RKO (cell line): Measurements from ENCODE around the gene CPAMD8.

ENCODE experiments used
- DNase-seq: peaks from one replicate; pipeline ENCODE4 v3.0.0-alpha.2; 2016; ENCODE audit warnings: low spot score

The CPAMD8 gene

GRCh38 chr19:16917401-16917800, 109.2 kb downstream of the CPAMD8 start:
- no peak for DNase-seq

- no peak for DNase-seq
Observed at GRCh38 chr19:16915734-16916133, 110.9 kb downstream of the CPAMD8 start.

GRCh38 chr19:16915135-16915534, 111.5 kb downstream of the CPAMD8 start:
- no peak for DNase-seq

GRCh38 chr19:16914421-16914820, 112.2 kb downstream of the CPAMD8 start:
- DNase-seq: no peak

- DNase-seq: no peak
Observed at GRCh38 chr19:16912780-16913179, 113.8 kb downstream of the CPAMD8 start.

GRCh38 chr19:16911046-16911445, 115.6 kb downstream of the CPAMD8 start:
- no peak for DNase-seq

- no peak for DNase-seq
Observed at GRCh38 chr19:16908759-16909158, 117.9 kb downstream of the CPAMD8 start.

- DNase-seq: no peak
Observed at GRCh38 chr19:16904599-16904998, 122.0 kb downstream of the CPAMD8 start.

- no peak for DNase-seq
Observed at GRCh38 chr19:16903347-16903746, 123.3 kb downstream of the CPAMD8 start.

- DNase-seq: no peak
Observed at GRCh38 chr19:16902545-16902944, 124.1 kb downstream of the CPAMD8 start.

- DNase-seq: no peak
Observed at GRCh38 chr19:16901491-16902175, 125.0 kb downstream of the CPAMD8 start.

- DNase-seq: peak; percentile 35
Observed at GRCh38 chr19:16899566-16900075, 127.0 kb downstream of the CPAMD8 start.

- DNase-seq: no peak
Observed at GRCh38 chr19:16898361-16899015, 128.1 kb downstream of the CPAMD8 start.

GRCh38 chr19:16897856-16898161, 128.8 kb downstream of the CPAMD8 start:
- no peak for DNase-seq

- peak; percentile 63 for DNase-seq
Observed at GRCh38 chr19:16897029-16897855, 129.4 kb downstream of the CPAMD8 start.

GRCh38 chr19:16896146-16897028, 130.2 kb downstream of the CPAMD8 start:
- no peak for DNase-seq

GRCh38 chr19:16895467-16896145, 131.0 kb downstream of the CPAMD8 start:
- DNase-seq: no peak

- DNase-seq: no peak
Observed at GRCh38 chr19:16894080-16894479, 132.5 kb downstream of the CPAMD8 start.

GRCh38 chr19:16893686-16893989, 133.0 kb downstream of the CPAMD8 start:
- no peak for DNase-seq

GRCh38 chr19:16892868-16893685, 133.5 kb downstream of the CPAMD8 start:
- DNase-seq: no peak

GRCh38 chr19:16892436-16892835, 134.2 kb downstream of the CPAMD8 start:
- DNase-seq: no peak
